KMS-11 (cell line): ENCODE results near the gene TMEM108.

Experiments used
- H2AFZ ChIP-seq: fragments of 200-600 bp; sonication (generic); 2 replicates; pipeline ENCODE4 v1.6.1; 2016; ENCODE audit warnings: antibody characterized with exemption, mixed run types, low read depth
- H3K27ac ChIP-seq: fragments of 200-600 bp; sonication (generic); 2 replicates; pipeline ENCODE4 v1.6.1; 2016; ENCODE audit warnings: mild to moderate bottlenecking, mixed run types
- H3K27me3 ChIP-seq: fragments of 200-600 bp; sonication (generic); 2 replicates; pipeline ENCODE4 v1.6.1; 2017; ENCODE audit warnings: mild to moderate bottlenecking, low read depth, mixed run types, moderate library complexity; ENCODE audit not compliant: insufficient read depth
- H3K36me3 ChIP-seq: fragments of 200-600 bp; sonication (generic); 2 replicates; pipeline ENCODE4 v1.6.1; 2017; ENCODE audit warnings: mild to moderate bottlenecking, mixed run types; ENCODE audit not compliant: insufficient read depth
- H3K4me1 ChIP-seq: fragments of 200-600 bp; sonication (generic); 2 replicates; pipeline ENCODE4 v1.6.1; 2016; ENCODE audit warnings: mild to moderate bottlenecking, low read depth, mixed run types; ENCODE audit not compliant: poor library complexity, severe bottlenecking
- H3K4me2 ChIP-seq: fragments of 200-600 bp; sonication (generic); 2 replicates; pipeline ENCODE4 v1.7.0; 2016; ENCODE audit warnings: mild to moderate bottlenecking, mixed run types
- H3K4me3 ChIP-seq: fragments of 200-600 bp; sonication (generic); IDR thresholded peaks from 2 replicates; pipeline ENCODE4 v1.6.1; 2017; ENCODE audit warnings: low read depth, low read length, mixed read lengths; ENCODE audit not compliant: insufficient read depth
- H3K79me2 ChIP-seq: fragments of 200-600 bp; sonication (generic); 2 replicates; pipeline ENCODE4 v1.6.1; 2016; ENCODE audit warnings: low read depth, mixed run types; ENCODE audit not compliant: insufficient read depth
- H3K9ac ChIP-seq: fragments of 200-600 bp; sonication (generic); 2 replicates; pipeline ENCODE4 v1.6.1; 2016; ENCODE audit warnings: mild to moderate bottlenecking, mixed run types
- H4K20me1 ChIP-seq: fragments of 200-600 bp; sonication (generic); 2 replicates; pipeline ENCODE4 v1.6.1; 2016; ENCODE audit warnings: mild to moderate bottlenecking, mixed run types; ENCODE audit not compliant: insufficient read depth
- CTCF ChIP-seq: fragments of 200-600 bp; sonication (generic); conservative IDR thresholded peaks from 2 replicates; pipeline ENCODE4 v1.6.1; 2017; ENCODE audit warnings: low read depth, mild to moderate bottlenecking, antibody characterized with exemption, low read length, moderate library complexity, mixed read lengths

TMEM108 gene

GRCh38 chr3:133268726-133269134 is 230.5 kb downstream of the TMEM108 start:
- Histone ChIP-seq H2AFZ (no peak overlapping the region), H3K4me1 (no peaks in the 10 kb centered on the region), H3K27ac (no peak overlapping the region), H3K27me3 (no peaks in the 10 kb centered on the region), H4K20me1 (no peaks in the 10 kb centered on the region), H3K79me2 (no peaks in the 10 kb centered on the region), H3K9ac (no peak overlapping the region), H3K36me3 (no peaks in the 10 kb centered on the region), H3K4me3 (no peak overlapping the region), H3K4me2 (no peak overlapping the region)
- no peak for TF ChIP-seq CTCF

- H3K4me3 ChIP-seq = no peak overlapping the region
- H3K27me3 ChIP-seq = no peaks in the 10 kb centered on the region
- H2AFZ ChIP-seq = no peak overlapping the region
- H3K4me1 ChIP-seq = no peaks in the 10 kb centered on the region
- no peak overlapping the region for H3K27ac ChIP-seq
- no peak for TF ChIP-seq CTCF
- no peaks in the 10 kb centered on the region for H4K20me1 ChIP-seq
- H3K36me3 ChIP-seq = no peaks in the 10 kb centered on the region
- H3K9ac ChIP-seq = no peak overlapping the region
- H3K79me2 ChIP-seq = no peaks in the 10 kb centered on the region
- no peak overlapping the region for H3K4me2 ChIP-seq
Observed at GRCh38 chr3:133269393-133269792, 231.2 kb downstream of the TMEM108 start.

- Histone ChIP-seq H3K79me2 (no peaks in the 10 kb centered on the region), H3K9ac (no peak overlapping the region), H3K36me3 (no peaks in the 10 kb centered on the region), H3K4me3 (no peak overlapping the region), H4K20me1 (no peaks in the 10 kb centered on the region), H3K4me1 (no peaks in the 10 kb centered on the region), H3K27ac (no peak overlapping the region), H3K27me3 (no peaks in the 10 kb centered on the region), H2AFZ (no peak overlapping the region), H3K4me2 (no peak overlapping the region)
- no peak for TF ChIP-seq CTCF
Observed at GRCh38 chr3:133270631-133271030, 232.4 kb downstream of the TMEM108 start.

GRCh38 chr3:133271042-133271441 is 232.9 kb downstream of the TMEM108 start:
- no peak for TF ChIP-seq CTCF
- H2AFZ ChIP-seq = no peak overlapping the region
- no peaks in the 10 kb centered on the region for H3K27me3 ChIP-seq
- no peak overlapping the region for H3K27ac ChIP-seq
- no peaks in the 10 kb centered on the region for H3K4me1 ChIP-seq
- H3K9ac ChIP-seq = no peak overlapping the region
- H3K79me2 ChIP-seq = no peaks in the 10 kb centered on the region
- no peaks in the 10 kb centered on the region for H4K20me1 ChIP-seq
- no peaks in the 10 kb centered on the region for H3K36me3 ChIP-seq
- no peak overlapping the region for H3K4me2 ChIP-seq
- no peak overlapping the region for H3K4me3 ChIP-seq
